IMR-90 (cell line): ENCODE measurements around the gene OR10AD1. TPM values are rescaled to one million over a fixed set of nuclear protein-coding genes. Genes with fewer than 3 reads are reported as not detected.
"Not testable (repeated sequence)": the region's sequence is repeated elsewhere in the genome, so short reads cannot be mapped to it uniquely, and the experiment has no call there.

ENCODE experiments used
- ATAC-seq: fragments of 200-7000 bp; cut with Tn5 transposase; 2 replicates; pipeline ENCODE4 v1.9.1; 2020; ENCODE audit warnings: low read depth, mild to moderate bottlenecking, moderate library complexity
- BruUV-seq: library from RNA; stranded (reverse); fragments of 400-500 nt; replicated peaks from 2 replicates; lab custom pipeline; 2021; lab: Mats Ljungman, UMichigan
- CTCF ChIA-PET: fragments of 300-600 bp; formaldehyde crosslinking; extraction: SDS; loops from one replicate; lab custom pipeline; 2021; ENCODE audit warnings: antibody characterized with exemption; lab: Yijun Ruan, JAX
- POLR2A ChIA-PET: fragments of 300-600 bp; sonication (Branson Sonifier 250); formaldehyde crosslinking; loops from one replicate; lab custom pipeline; 2022; ENCODE audit warnings: antibody characterized with exemption; ENCODE audit not compliant: unreplicated experiment; lab: Charles Lee
- DNase-seq: peaks from one replicate; pipeline ENCODE4 v3.0.0; 2013
- H2AFZ ChIP-seq: replicated peaks from 2 replicates; pipeline ENCODE3; 2013; ENCODE audit warnings: low read length, mild to moderate bottlenecking; ENCODE audit not compliant: poor library complexity
- H2AK5ac ChIP-seq: 2 replicates; pipeline ENCODE4 v1.6.1; 2013; ENCODE audit warnings: low read depth, low read length, inconsistent platforms
- H2AK9ac ChIP-seq: replicated peaks from 2 replicates; pipeline ENCODE3; 2013; ENCODE audit warnings: mild to moderate bottlenecking, low read depth, low read length, moderate library complexity; ENCODE audit not compliant: poor library complexity
- H2BK120ac ChIP-seq: 2 replicates; pipeline ENCODE4 v1.6.1; 2013; ENCODE audit warnings: low read depth, low read length, inconsistent platforms
- H2BK15ac ChIP-seq: 3 replicates; pipeline ENCODE4 v1.6.1; 2013; ENCODE audit warnings: low read depth, low read length, inconsistent platforms
- H2BK20ac ChIP-seq: 2 replicates; pipeline ENCODE4 v1.6.1; 2013; ENCODE audit warnings: low read depth, mild to moderate bottlenecking, inconsistent platforms, low read length, moderate library complexity
- H2BK5ac ChIP-seq: 2 replicates; pipeline ENCODE4 v1.6.1; 2013; ENCODE audit warnings: mild to moderate bottlenecking, low read depth, low read length, inconsistent platforms; ENCODE audit not compliant: poor library complexity, severe bottlenecking
- H3K14ac ChIP-seq: replicated peaks from 2 replicates; pipeline ENCODE4 v1.6.1; 2013; ENCODE audit warnings: low read depth, low read length, inconsistent platforms
- H3K18ac ChIP-seq: 2 replicates; pipeline ENCODE4 v1.6.1; 2013; ENCODE audit warnings: low read depth, low read length, control low read depth
- H3K23ac ChIP-seq: 2 replicates; pipeline ENCODE4 v1.6.1; 2013; ENCODE audit warnings: low read depth, low read length, inconsistent platforms
- H3K27ac ChIP-seq: 2 replicates; pipeline ENCODE4 v1.5.1; 2013; ENCODE audit warnings: mild to moderate bottlenecking, control low read depth, low read length; ENCODE audit not compliant: insufficient read depth
- H3K27me3 ChIP-seq: 2 replicates; pipeline ENCODE4 v1.6.1; 2013; ENCODE audit warnings: low read length; ENCODE audit not compliant: control insufficient read depth, insufficient read depth
- H3K36me3 ChIP-seq: 2 replicates; pipeline ENCODE4 v1.6.1; 2013; ENCODE audit warnings: low read length, mixed read lengths; ENCODE audit not compliant: control insufficient read depth, insufficient read depth
- H3K4ac ChIP-seq: 2 replicates; pipeline ENCODE4 v1.6.1; 2013; ENCODE audit warnings: low read depth, low read length, inconsistent platforms
- H3K4me1 ChIP-seq: 2 replicates; pipeline ENCODE4 v1.6.1; 2013; ENCODE audit warnings: low read length, mixed read lengths; ENCODE audit not compliant: control insufficient read depth, insufficient read depth
- H3K4me2 ChIP-seq: 2 replicates; pipeline ENCODE4 v1.6.1; 2013; ENCODE audit warnings: low read depth, mild to moderate bottlenecking, control low read depth, low read length, moderate library complexity
- H3K4me3 ChIP-seq: 2 replicates; pipeline ENCODE4 v1.5.1; 2013; ENCODE audit warnings: low read depth, mild to moderate bottlenecking, control low read depth, low read length, moderate library complexity; ENCODE audit not compliant: insufficient read depth
- H3K56ac ChIP-seq: 2 replicates; pipeline ENCODE4 v1.6.1; 2013; ENCODE audit warnings: low read length, inconsistent platforms; ENCODE audit not compliant: insufficient read depth; ENCODE audit errors: extremely low read depth
- H3K79me1 ChIP-seq, 2 experiments: 2 replicates each; pipeline ENCODE4 v1.6.1; 2013; ENCODE audit warnings: low read length in 2 of 2, inconsistent platforms in 1 of 2, low read depth in 1 of 2
- H3K9ac ChIP-seq: 2 replicates; pipeline ENCODE4 v1.6.1; 2013; ENCODE audit warnings: low read depth, low read length, control low read depth
- H3K9me1 ChIP-seq: 2 replicates; pipeline ENCODE4 v1.6.1; 2013; ENCODE audit warnings: low read length, inconsistent platforms; ENCODE audit not compliant: insufficient read depth
- H3K9me3 ChIP-seq: 2 replicates; pipeline ENCODE4 v1.6.1; 2013; ENCODE audit warnings: low read length; ENCODE audit not compliant: control insufficient read depth, insufficient read depth
- H4K20me1 ChIP-seq: 2 replicates; pipeline ENCODE4 v1.6.1; 2013; ENCODE audit warnings: low read length, inconsistent platforms; ENCODE audit not compliant: insufficient read depth
- H4K5ac ChIP-seq: 2 replicates; pipeline ENCODE4 v1.6.1; 2013; ENCODE audit warnings: mild to moderate bottlenecking, low read depth, low read length, control low read depth
- H4K8ac ChIP-seq, 2 experiments: 2 replicates each; pipeline ENCODE4 v1.6.1; 2013; ENCODE audit warnings: low read depth in 2 of 2, low read length in 2 of 2, control low read depth in 1 of 2, inconsistent platforms in 1 of 2
- H4K91ac ChIP-seq: 2 replicates; pipeline ENCODE4 v1.6.1; 2013; ENCODE audit warnings: low read depth, low read length, inconsistent platforms; ENCODE audit not compliant: insufficient read depth
- CEBPB ChIP-seq: IDR thresholded peaks from 2 replicates; pipeline ENCODE4 v1.6.1; 2012; ENCODE audit warnings: low read depth, low read length, improper control_type of control experiment
- MAFK ChIP-seq: IDR thresholded peaks from 2 replicates; pipeline ENCODE4 v1.6.1; 2012; ENCODE audit warnings: low read depth, low read length, improper control_type of control experiment
- MAZ ChIP-seq: IDR thresholded peaks from 2 replicates; pipeline ENCODE4 v1.6.1; 2012; ENCODE audit warnings: low read depth, mild to moderate bottlenecking, low read length, improper control_type of control experiment, moderate library complexity, borderline replicate concordance
- NFE2L2 ChIP-seq: fragments of 150-350 bp; IDR thresholded peaks from 2 replicates; pipeline ENCODE4 v1.6.1; 2016; ENCODE audit warnings: low read depth, mild to moderate bottlenecking, low read length
- RCOR1 ChIP-seq: IDR thresholded peaks from 2 replicates; pipeline ENCODE4 v1.6.1; 2012; ENCODE audit warnings: mild to moderate bottlenecking, low read length, improper control_type of control experiment; ENCODE audit not compliant: insufficient replicate concordance
- SMC3 ChIP-seq: fragments of 150-350 bp; IDR thresholded peaks from 2 replicates; pipeline ENCODE4 v1.6.1; 2016; ENCODE audit warnings: low read depth, mild to moderate bottlenecking, antibody characterized with exemption, low read length, moderate library complexity
- whole genome bisulfite sequencing, 2 experiments: methylation state at CpG; one replicate each; pipeline versions ENCODE4 v1.1.5 to v1.1.7; 2013; ENCODE audit warnings: missing lambda C conversion rate in 2 of 2; ENCODE audit not compliant: insufficient read length in 1 of 2; ENCODE audit errors: extremely low coverage in 2 of 2; 5-methylcytosine and 5-hydroxymethylcytosine counted together
- dilution Hi-C: fragments of 300-500 bp; cut with HindIII; formaldehyde crosslinking; loops from one replicate; pipeline ENCODE4 v1.14.3; 2018; ENCODE audit warnings: low sequenced_read_pairs; ENCODE audit not compliant: unreplicated experiment
- in situ Hi-C: fragments of 300-500 bp; cut with MboI; formaldehyde crosslinking; loops from 3 replicates; pipeline ENCODE4 v1.14.3; 2019; ENCODE audit warnings: low sequenced_read_pairs, inconsistent platforms, mixed read lengths
- intact Hi-C: fragments of 100-400 bp; cut with micrococcal nuclease; formaldehyde crosslinking; loops from 2 replicates; pipeline ENCODE4 v1.10.0; 2022
- polyA plus RNA-seq, 3 experiments: library from polyadenylated mRNA; depleted of rRNA; stranded (reverse); fragments of >200 nt; gene quantifications; 2 replicates each; pipeline ENCODE4 v1.2.3, GENCODE V29; 2012; ENCODE audit warnings: low replicate concordance in 1 of 3
- total RNA-seq: library from RNA; depleted of rRNA; stranded (reverse); fragments of >200 nt; gene quantifications from 2 replicates; pipeline ENCODE4 v1.2.3, GENCODE V29; 2012

Gene OR10AD1
- total and polyA plus RNA-seq, 2 of the 4 experiments (the other 2 are of a cell fraction) = not detected

GRCh38 chr12:48216785-48217184 lies 13.7 kb upstream of the OR10AD1 start:
- no peaks in the 10 kb centered on the region for H4K20me1 ChIP-seq
- no peak overlapping the region for H3K14ac ChIP-seq
- H3K9ac ChIP-seq = no peak overlapping the region
- no peak for ATAC-seq
- H4K8ac ChIP-seq = no peak overlapping the region
- no TSS peak for BruUV-seq
- no peaks in the 10 kb centered on the region for H3K9me1 ChIP-seq
- ChIA-PET CTCF (no interaction called here), POLR2A (no interaction called here)
- intact Hi-C loops (no loop called here), in situ Hi-C loops (no loop called here), dilution Hi-C loops (no loop called here)
- no peaks in the 10 kb centered on the region for H3K9me3 ChIP-seq
- H3K23ac ChIP-seq = no peak overlapping the region
- no peak overlapping the region for H2AK5ac ChIP-seq
- H3K4me3 ChIP-seq = no peak overlapping the region
- no peaks in the 10 kb centered on the region for H3K36me3 ChIP-seq
- H4K5ac ChIP-seq = no peak overlapping the region
- TF ChIP-seq SMC3 (no peak), MAFK (no peak), MAZ (no peak), RCOR1 (no peak), NFE2L2 (no peak), CEBPB (no peak)
- H3K27me3 ChIP-seq = peaks cover 16% of the 10 kb centered on the region
- no peaks in the 10 kb centered on the region for H3K4me1 ChIP-seq
- H2AFZ ChIP-seq = no peak overlapping the region
- no peak overlapping the region for H2BK20ac ChIP-seq
- H2BK5ac ChIP-seq = no peak overlapping the region
- no peak for DNase-seq
- H3K79me1 ChIP-seq = no peaks in the 10 kb centered on the region
- H3K4me2 ChIP-seq = no peak overlapping the region
- H2BK15ac ChIP-seq = no peak overlapping the region
- no peak overlapping the region for H3K4ac ChIP-seq
- no peak overlapping the region for H3K27ac ChIP-seq
- no peak overlapping the region for H3K56ac ChIP-seq
- no peak overlapping the region for H4K91ac ChIP-seq
- H2AK9ac ChIP-seq = no peak overlapping the region
- no peak overlapping the region for H3K18ac ChIP-seq
- no peak overlapping the region for H2BK120ac ChIP-seq

- not testable (repeated sequence) for ATAC-seq, H4K8ac ChIP-seq
These were observed 6.4 kb upstream of the OR10AD1 start for GRCh38 chr12:48209495-48209894.

More at GRCh38 chr12:48209495-48209894, 6.4 kb upstream of the OR10AD1 start:
- H3K9me1 ChIP-seq, H3K18ac ChIP-seq, CTCF ChIA-PET, H3K9ac ChIP-seq, BruUV-seq, H2AK9ac ChIP-seq, H3K56ac ChIP-seq, H2BK20ac ChIP-seq, H3K4me3 ChIP-seq, H3K36me3 ChIP-seq, H3K4ac ChIP-seq, intact Hi-C loops, H3K23ac ChIP-seq, dilution Hi-C loops, H3K27ac ChIP-seq, H4K20me1 ChIP-seq, POLR2A ChIA-PET, DNase-seq, H3K4me2 ChIP-seq, H2AFZ ChIP-seq, H3K4me1 ChIP-seq, H3K27me3 ChIP-seq, H2BK120ac ChIP-seq, H3K14ac ChIP-seq, H2AK5ac ChIP-seq, H4K5ac ChIP-seq, H2BK5ac ChIP-seq, H2BK15ac ChIP-seq, in situ Hi-C loops, H3K79me1 ChIP-seq, H4K91ac ChIP-seq, H3K9me3 ChIP-seq: not testable (repeated sequence)
- WGBS, 2 experiments = no CpG with 5 or more reads among the region's 2 CpGs
